Hematopoietic multipotent progenitor cell treated with erythropoietin and hydrocortisone succinate and interleukin-3 and kit ligand, for 17 days (in vitro differentiated cells): Measurements from ENCODE around the gene TPR.

Experiments
- DNase-seq: peaks from one replicate; pipeline ENCODE4 v3.0.0-alpha.2; 2015; ENCODE audit warnings: low spot score

TPR gene

GRCh38 chr1:186286615-186287315 lies 88.3 kb downstream of the TPR start:
- no peak for DNase-seq

DNA sequence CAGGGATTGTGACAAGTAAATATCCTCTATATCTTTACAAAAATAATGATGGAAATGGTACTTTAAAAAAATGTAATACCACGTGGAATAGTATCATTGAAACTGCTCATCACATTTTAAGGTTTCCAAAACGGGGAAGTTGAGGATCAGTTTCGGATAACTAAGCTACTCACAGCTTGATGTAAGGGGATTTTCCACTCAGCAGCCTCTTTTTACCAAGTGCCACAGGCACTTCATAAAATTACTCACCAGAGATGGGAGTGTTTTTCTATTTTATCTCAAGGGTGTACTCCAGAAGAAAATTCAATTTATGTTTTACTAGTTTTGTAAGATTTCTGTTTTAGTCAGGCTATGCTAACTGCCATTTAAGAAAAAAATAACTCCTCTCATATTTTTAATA lies 91.7 kb downstream of the TPR start:
- no peak for DNase-seq

DNA sequence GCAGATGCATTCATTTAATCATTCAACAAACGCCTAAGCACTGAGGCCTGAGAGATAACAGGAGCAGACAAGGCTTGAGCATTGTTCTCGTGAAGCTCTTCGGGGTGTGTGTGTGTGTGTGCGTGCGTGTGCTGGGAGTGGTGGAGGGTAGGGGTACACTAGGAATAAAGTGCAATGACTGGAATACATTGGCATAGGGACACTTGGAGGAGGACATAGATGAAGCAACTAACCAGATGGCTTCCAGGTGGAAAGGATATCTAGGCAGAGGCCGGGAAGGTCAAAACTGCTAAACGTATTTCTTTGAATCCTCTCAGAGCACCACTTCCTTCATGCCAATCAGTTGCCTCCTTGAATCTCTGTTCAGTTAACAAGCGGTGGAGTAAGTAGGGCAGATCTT lies 92.6 kb downstream of the TPR start:
- DNase-seq = no peak

GRCh38 chr1:186275822-186276221 lies 99.2 kb downstream of the TPR start:
- DNase-seq = no peak

DNA sequence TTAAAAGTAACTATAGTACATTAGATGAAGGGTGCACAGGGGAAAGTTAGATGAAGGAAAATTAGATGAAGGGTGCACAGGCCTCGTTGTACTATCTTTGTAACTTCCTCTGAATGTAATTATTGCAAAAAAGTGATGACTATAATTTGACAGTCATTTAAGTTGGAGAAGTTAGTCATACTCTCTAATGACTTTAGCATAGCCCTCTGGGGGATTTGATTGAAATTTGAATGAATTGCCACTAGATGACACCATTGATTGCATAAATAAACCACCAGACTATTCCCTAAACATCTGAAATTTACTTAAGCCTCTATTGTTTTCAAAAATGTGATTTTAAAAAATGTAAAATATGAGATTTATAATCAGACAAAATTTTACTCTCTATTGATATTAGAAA lies 102.6 kb downstream of the TPR start:
- DNase-seq = no peak

DNA sequence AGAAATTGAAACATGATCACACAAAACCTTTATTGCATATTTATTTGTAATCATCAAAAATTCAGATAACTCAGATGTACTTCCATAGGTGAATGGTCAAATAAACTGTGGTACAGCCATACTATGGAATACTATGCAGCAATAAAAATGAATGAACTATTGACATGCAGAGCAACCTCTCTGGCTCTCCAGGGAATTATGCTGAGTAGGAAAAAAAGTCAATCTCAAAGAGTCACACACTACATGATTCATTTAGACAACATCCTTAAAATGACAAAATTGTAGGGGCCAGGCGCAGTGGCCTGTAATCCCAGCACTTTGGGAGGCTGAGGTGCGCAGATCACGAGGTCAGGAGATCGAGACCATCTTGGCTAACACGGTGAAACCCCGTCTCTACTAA lies 104.0 kb downstream of the TPR start:
- DNase-seq = no peak
